ENCODE measurements around the gene SNAI3.

The SNAI3 gene

GRCh38 chr16:88691924-88692560 lies 5.7 kb upstream of the SNAI3 start:
- no peak for DNase-seq (ENCODE audit: low spot score)

- DNase-seq (ENCODE audit: low spot score) = no peak
Observed at GRCh38 chr16:88691129-88691813, 5.0 kb upstream of the SNAI3 start.

DNA sequence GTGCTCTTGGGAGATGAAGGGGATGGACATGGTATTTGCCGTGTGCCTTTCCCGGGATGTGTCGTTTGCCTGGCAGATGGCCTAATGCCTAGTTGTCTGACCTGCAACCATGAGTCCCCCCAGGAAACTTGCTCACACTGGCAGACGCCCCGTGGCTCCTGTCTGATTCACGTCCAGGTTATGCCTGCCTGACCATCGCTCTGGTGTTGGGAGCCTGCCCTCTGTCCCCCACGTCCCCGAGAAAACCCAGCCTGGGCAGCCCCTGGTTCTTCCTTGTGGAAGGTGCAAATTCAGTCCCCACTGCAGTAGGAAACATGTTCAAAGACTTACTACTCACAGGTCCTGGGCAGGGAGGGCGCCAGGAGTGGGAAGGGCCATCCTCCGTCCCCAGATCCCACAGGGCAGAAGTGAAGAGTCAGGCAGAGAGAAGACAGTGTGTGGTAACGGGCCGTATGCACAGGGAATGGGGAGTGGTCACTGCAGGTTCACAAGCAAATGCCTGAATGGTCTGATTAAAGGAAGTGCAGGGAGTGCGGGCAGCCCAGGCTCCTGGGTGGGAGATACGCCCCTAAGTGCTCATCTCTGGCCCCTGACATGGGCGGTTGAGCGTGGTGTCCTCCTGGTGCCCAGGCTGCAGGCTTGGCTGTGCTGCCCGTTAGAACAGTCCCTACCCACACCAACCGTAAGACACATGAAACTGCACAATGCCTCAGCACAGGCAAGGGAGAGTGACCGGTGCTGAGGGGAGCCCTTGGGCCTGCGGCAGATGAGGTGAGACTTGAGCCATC lies 4.2 kb upstream of the SNAI3 start:
- DNase-seq (ENCODE audit: low spot score) = no peak

GRCh38 chr16:88688013-88688778 lies 1.9 kb upstream of the SNAI3 start:
- peak; percentile 71 for DNase-seq (ENCODE audit: low spot score)

GRCh38 chr16:88687676-88688012 lies 1.3 kb upstream of the SNAI3 start:
- no peak for DNase-seq (ENCODE audit: low spot score)

DNA sequence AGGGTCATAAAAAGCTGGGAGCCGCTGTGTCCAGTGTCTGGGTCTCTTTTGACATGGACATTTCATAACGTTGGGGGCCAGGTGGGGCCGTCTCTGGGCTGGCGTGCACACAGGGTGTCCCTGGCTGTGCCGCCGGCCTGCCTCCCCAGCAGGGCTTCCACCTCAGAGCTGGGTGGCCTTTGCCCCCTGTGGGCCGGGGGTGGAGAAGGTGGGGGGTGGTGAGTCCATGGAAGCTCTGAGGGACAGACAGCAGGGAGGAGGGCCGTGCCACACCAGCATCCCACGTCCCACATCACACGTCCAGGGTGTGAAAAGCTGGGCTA lies 908 bp upstream of the SNAI3 start:
- no peak for DNase-seq (ENCODE audit: low spot score)

DNA sequence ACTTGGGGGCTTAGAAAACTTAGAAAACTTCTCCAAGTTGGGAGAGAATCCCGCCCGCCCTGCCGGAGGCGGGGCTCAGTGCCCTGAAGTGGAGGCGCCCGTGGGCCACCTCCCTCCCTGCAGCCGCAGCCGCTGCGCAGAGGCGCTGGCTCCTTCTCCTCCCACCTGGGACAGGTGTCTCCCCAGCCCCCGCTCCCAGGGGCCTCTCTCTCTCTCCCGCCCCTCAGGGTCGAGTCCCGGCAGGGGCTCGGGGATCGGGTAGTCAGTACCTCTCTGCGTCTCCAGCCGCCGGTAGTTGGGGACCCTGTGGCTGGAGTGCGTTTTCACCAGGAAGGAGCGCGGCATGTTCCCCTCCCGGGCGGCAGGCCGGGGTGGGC lies 257 bp downstream of the SNAI3 start:
- no peak for DNase-seq (ENCODE audit: low spot score)

GRCh38 chr16:88685156-88686061 lies 898 bp downstream of the SNAI3 start:
- DNase-seq (ENCODE audit: low spot score) = no peak

GRCh38 chr16:88684569-88685155 lies 1.6 kb downstream of the SNAI3 start:
- DNase-seq (ENCODE audit: low spot score) = no peak

DNA sequence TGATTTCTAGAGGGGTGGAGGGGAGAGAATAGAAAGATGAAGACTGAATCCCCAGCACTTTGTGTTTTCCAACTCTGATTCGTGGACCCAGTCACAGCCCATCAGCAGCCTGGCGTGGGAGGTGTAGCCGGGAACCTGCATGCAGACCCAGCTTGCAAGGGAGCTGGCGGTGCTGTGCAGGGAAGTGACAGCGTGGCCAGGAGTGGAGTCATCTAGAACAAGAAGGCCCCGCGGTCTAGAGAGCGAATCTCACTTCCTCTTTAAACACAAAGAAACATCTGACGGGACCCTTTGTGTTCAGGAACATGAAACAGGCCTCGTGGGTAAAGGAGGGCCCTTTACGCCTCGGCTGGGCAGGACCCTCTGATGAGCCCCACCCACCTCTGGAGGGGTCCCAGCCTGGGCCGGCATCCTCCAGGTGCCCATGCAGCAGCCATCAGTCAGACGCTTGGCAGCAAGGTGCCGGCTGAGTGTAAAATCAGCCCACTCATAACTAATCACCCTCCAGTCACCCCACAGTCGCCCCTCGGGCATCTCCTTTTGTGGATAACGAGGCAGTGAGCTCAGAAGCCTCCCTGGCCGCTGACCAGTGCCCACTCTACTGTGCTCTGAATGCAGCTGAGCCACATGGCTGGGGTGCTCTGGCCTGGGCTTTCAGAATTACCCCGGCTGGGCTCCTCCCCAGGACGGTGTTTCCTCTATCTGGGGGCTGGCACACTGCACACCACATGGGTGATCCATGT lies 4.4 kb downstream of the SNAI3 start:
- DNase-seq (ENCODE audit: low spot score) = no peak

- no peak for DNase-seq (ENCODE audit: low spot score)
Observed at GRCh38 chr16:88681084-88681680, 5.1 kb downstream of the SNAI3 start.

- no peak for DNase-seq (ENCODE audit: low spot score)
Observed at GRCh38 chr16:88680554-88681083, 5.7 kb downstream of the SNAI3 start.

- DNase-seq (ENCODE audit: low spot score) = no peak
Observed at GRCh38 chr16:88678224-88678979, 7.9 kb downstream of the SNAI3 start.

DNA sequence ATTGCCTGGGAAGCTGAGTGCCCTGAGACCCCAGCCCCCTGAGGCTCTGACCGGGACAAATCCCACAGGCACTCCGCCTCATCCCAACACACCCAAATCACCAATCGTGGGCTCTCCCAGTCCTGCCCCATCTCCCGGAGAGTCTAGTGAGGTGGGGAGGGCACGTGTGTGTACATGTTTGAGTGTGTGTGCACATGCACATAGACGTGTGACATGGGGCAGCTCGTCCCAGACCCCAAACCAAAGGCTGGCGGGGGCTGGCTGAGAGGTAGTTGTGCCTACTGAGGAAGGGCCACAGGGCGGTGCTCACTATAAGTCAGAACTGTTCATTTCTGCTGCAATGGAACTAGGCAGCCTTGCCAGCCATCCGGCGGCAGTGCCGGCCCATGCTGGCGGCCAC lies 8.6 kb downstream of the SNAI3 start:
- DNase-seq (ENCODE audit: low spot score) = no peak

- no peak for DNase-seq (ENCODE audit: low spot score)
Observed at GRCh38 chr16:88676502-88677242, 9.6 kb downstream of the SNAI3 start.

DNA sequence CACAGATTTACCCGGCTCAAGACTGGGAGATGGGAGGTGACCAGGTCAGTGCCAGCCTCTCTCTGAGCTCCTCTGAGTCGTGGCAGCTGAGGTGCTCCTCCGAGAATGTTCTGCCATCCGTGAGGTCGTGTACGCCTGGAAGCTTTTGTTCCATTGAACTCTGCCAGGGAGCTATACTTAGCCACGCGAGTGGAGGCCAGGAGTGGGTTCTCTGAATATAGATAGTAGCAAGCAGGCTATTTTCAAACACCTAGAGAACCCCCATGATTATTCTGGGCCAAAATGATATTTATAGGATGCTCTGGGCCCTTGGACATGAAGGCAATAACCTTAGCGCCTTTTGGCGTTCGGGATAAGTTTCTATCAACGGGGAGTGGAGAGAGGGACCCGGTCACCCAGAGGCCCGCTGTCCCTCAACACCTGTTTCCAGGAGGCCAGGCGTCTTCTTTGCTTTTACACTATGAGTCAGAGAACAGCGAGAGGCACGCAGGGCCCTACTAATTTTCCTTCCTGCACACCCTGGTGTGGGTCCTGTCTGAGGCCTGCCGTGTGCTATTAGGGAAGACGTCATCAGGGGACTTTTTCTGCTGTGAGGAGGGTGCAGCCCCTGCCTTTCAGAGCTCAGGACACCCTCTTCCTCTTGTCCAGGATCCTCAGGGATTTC lies 12.5 kb downstream of the SNAI3 start:
- DNase-seq (ENCODE audit: low spot score) = no peak

GRCh38 chr16:88672776-88673175 lies 13.5 kb downstream of the SNAI3 start:
- DNase-seq (ENCODE audit: low spot score) = no peak

DNA sequence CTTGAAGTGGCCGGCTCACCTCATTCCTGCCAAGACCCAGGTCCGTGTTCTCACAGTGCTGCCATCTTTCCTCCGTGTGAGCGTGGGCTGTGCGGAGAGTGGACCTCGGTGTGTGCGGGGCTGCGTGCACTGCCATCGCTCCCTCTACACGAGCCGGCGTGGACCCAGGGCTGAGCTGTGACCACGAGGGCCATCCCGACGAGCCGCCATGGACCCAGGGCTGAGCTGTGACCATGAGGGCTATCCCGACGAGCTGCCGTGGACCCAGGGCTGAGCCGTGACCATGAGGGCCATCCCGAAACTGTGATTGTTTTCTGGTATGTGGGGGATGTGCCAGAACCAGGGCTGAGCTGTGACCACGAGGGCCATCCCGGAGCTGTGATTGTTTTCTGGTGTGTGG lies 14.5 kb downstream of the SNAI3 start:
- no peak for DNase-seq (ENCODE audit: low spot score)

Data from hematopoietic multipotent progenitor cell treated with erythropoietin and hydrocortisone succinate and interleukin-3 and kit ligand, for 15 days (in vitro differentiated cells).